Gastroesophageal sphincter (tissue), 3 donors: ENCODE results near the gene ZNF526.

ENCODE experiments used
- CTCF ChIP-seq, 4 experiments: fragments of 200-600 bp in 2 of 4; fragments of 450-650 bp in 2 of 4; sonication (generic) in 1 of 4; IDR thresholded peaks; one replicate each; pipeline ENCODE4 v1.5.1; 2017 to 2019; ENCODE audit warnings: antibody characterized with exemption in 4 of 4, mild to moderate bottlenecking in 2 of 4, moderate library complexity in 2 of 4
- EP300 ChIP-seq: sonication (generic); formaldehyde crosslinking; IDR thresholded peaks from one replicate; pipeline ENCODE4 v1.6.1; 2017; ENCODE audit warnings: antibody characterized with exemption, mild to moderate bottlenecking
- POLR2A ChIP-seq, 2 donors: fragments of 450-650 bp; IDR thresholded peaks; one replicate each; pipeline ENCODE4 v1.6.1; 2017; ENCODE audit warnings: antibody characterized with exemption in 2 of 2, mild to moderate bottlenecking in 2 of 2, moderate library complexity in 1 of 2

GRCh38 chr19:42197375-42197817 lies 22.7 kb upstream of the ZNF526 start:
- TF ChIP-seq CTCF (IDR thresholded peaks at IDR 0.05) (no peak), POLR2A (IDR thresholded peaks at IDR 0.05) (no peak), EP300 (no peak)
